ENCODE measurements around the gene MBD5. TPM values are rescaled to one million over a fixed set of nuclear protein-coding genes. Genes with fewer than 3 reads are reported as not detected.

Gene MBD5
- total RNA-seq, 1 experiment from 2014 or later = 33.7 TPM

GRCh38 chr2:148022351-148022750, 1.5 kb downstream of the MBD5 start (continued):
- no peak for TF ChIP-seq JUN (CRISPR knock-in tag; IDR thresholded peaks at IDR 0.05)
- no peak for TF ChIP-seq NFYB (CRISPR knock-in tag; conservative IDR thresholded peaks at IDR 0.05; ENCODE audit: low read depth)
- no peak for TF ChIP-seq ARID4B (CRISPR knock-in tag; IDR thresholded peaks at IDR 0.05; ENCODE audit: borderline replicate concordance)
- TF ChIP-seq EMX1 (CRISPR knock-in tag; IDR thresholded peaks at IDR 0.05) = no peak

- H3K36me3 Mint-ChIP-seq = no peaks in the 10 kb centered on the region
- H3K27me3 Mint-ChIP-seq (ENCODE audit: low read depth) = no peaks in the 10 kb centered on the region
- H3K4me1 Mint-ChIP-seq = peaks cover 33% of the 10 kb centered on the region
- ChIA-PET POLR2A (no interaction called here), CTCF (no interaction called here)
- TF ChIP-seq OVOL2 (CRISPR knock-in tag; IDR thresholded peaks at IDR 0.05; ENCODE audit: borderline replicate concordance) (no peak), HMGA2 (CRISPR knock-in tag; IDR thresholded peaks at IDR 0.05) (no peak), NFYB (CRISPR knock-in tag; conservative IDR thresholded peaks at IDR 0.05; ENCODE audit: low read depth) (no peak), ERG (CRISPR knock-in tag; IDR thresholded peaks at IDR 0.05) (no peak), ELF4 (CRISPR knock-in tag; IDR thresholded peaks at IDR 0.05; ENCODE audit: low read depth) (no peak), ZNF425 (CRISPR knock-in tag; conservative IDR thresholded peaks at IDR 0.05) (no peak), ATF3 (CRISPR knock-in tag; conservative IDR thresholded peaks at IDR 0.05) (no peak), ATF2 (CRISPR knock-in tag; IDR thresholded peaks at IDR 0.05; ENCODE audit: borderline replicate concordance, low read depth) (no peak), MYBL2 (CRISPR knock-in tag; IDR thresholded peaks at IDR 0.05) (no peak)
- peak overlapping the region; percentile 41; the same call in 1 of the 2 replicates for H3K27ac Mint-ChIP-seq
- H3K9me3 Mint-ChIP-seq = no peaks in the 10 kb centered on the region
- peak overlapping the region; percentile 100 for H3K4me3 Mint-ChIP-seq
- ATAC-seq (no peak), DNase-seq (ENCODE audit: low spot score) (no peak)
Observed at GRCh38 chr2:148022882-148023281, 2.0 kb downstream of the MBD5 start.

- Mint-ChIP-seq H3K4me3 (no peak overlapping the region), H3K27me3 (ENCODE audit: low read depth) (no peaks in the 10 kb centered on the region), H3K27ac (no peak overlapping the region), H3K36me3 (no peaks in the 10 kb centered on the region), H3K4me1 (peaks cover 23% of the 10 kb centered on the region), H3K9me3 (no peaks in the 10 kb centered on the region)
- ChIA-PET CTCF (no interaction called here), POLR2A (no interaction called here)
- DNase-seq (ENCODE audit: low spot score) (no peak), ATAC-seq (no peak)
- TF ChIP-seq AFF4 (CRISPR knock-in tag; IDR thresholded peaks at IDR 0.05; ENCODE audit: borderline replicate concordance) (no peak), FOXP4 (CRISPR knock-in tag; IDR thresholded peaks at IDR 0.05) (no peak), IRF2 (CRISPR knock-in tag; IDR thresholded peaks at IDR 0.05; ENCODE audit: borderline replicate concordance, low read depth) (no peak), FOXP1 (CRISPR knock-in tag; IDR thresholded peaks at IDR 0.05; ENCODE audit: borderline replicate concordance) (no peak), RELA (CRISPR knock-in tag; IDR thresholded peaks at IDR 0.05; ENCODE audit: borderline replicate concordance) (no peak)
Observed at GRCh38 chr2:148023861-148024260, 3.0 kb downstream of the MBD5 start.
